Retinal pigment epithelial cell (primary cell): ENCODE data around the gene NLGN1.

Experiments
- DNase-seq: peaks from one replicate; pipeline ENCODE4 v3.0.0-alpha.2; 2010; ENCODE audit warnings: low read depth
- H3K4me3 ChIP-seq: 2 replicates; pipeline ENCODE4 v1.5.1; 2011; ENCODE audit warnings: mild to moderate bottlenecking, low read length, control low read depth, moderate library complexity
- CTCF ChIP-seq: conservative IDR thresholded peaks from 2 replicates; pipeline ENCODE4 v1.5.1; 2011; ENCODE audit warnings: low read depth, low read length, control low read depth, inconsistent platforms

Gene NLGN1

DNA sequence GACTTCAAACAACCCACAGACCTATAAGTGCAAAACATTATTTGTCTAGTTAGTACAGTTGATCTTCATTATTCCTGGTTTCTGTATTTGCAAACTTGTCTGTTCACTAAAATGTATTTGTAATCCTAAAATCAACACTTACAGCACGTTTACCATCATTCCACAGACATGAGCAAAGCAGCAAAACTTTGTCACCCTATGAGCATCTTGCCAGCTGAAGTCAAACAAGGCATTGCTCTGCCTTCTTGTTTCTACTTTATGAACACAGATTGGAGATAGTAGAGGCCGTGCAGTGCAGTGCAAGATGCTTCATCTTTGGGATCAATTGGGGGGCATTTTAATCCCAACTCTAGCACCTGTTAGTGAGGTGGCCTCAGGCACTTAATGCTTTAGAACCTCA lies 202.1 kb downstream of the NLGN1 start:
- DNase-seq: no peak
- no peak overlapping the region for H3K4me3 ChIP-seq
- no peak for TF ChIP-seq CTCF

DNA sequence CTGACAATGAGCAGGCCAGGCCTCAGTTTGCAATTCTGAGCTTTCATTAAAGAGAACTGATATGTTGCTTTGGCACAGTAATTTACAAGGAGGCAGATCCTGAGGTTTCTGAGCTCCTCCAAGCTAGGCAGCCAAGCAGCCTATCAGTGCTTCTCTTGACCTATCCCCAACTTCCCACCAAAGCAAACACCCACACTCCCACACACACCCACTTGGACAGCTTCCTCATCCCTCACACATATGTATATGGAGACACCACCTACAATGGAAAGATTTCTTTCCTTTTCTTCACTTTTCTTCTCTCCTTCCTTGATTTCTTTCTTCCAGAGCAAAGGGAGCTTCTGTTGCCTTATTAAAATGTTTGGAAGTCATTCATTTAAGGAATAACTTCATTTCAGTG lies 217.0 kb downstream of the NLGN1 start:
- no peak for DNase-seq
- no peak for TF ChIP-seq CTCF
- H3K4me3 ChIP-seq: no peak overlapping the region

- H3K4me3 ChIP-seq: no peak overlapping the region
- no peak for TF ChIP-seq CTCF
- no peak for DNase-seq
Measured at GRCh38 chr3:173615661-173616060, 218.1 kb downstream of the NLGN1 start.

DNA sequence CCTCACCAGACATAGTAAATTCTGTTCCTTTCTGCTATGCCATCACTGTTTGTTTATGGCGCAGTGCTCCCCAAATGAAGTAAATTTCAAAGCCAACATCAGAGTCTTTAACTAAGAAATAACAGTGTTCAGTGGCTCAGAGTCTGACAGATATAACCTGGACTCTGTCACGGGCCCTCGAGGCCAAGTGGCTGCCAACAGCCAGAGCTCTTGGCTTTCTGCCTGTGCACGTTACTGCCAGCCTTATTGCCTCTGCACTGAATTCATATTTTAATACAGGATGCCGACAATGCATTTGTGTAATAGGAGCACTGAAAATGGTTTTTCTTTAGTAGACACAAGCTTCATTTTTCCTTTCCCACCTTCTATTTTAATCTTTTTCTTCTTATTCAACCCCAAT lies 219.9 kb downstream of the NLGN1 start:
- H3K4me3 ChIP-seq: no peak overlapping the region
- no peak for DNase-seq
- no peak for TF ChIP-seq CTCF

DNA sequence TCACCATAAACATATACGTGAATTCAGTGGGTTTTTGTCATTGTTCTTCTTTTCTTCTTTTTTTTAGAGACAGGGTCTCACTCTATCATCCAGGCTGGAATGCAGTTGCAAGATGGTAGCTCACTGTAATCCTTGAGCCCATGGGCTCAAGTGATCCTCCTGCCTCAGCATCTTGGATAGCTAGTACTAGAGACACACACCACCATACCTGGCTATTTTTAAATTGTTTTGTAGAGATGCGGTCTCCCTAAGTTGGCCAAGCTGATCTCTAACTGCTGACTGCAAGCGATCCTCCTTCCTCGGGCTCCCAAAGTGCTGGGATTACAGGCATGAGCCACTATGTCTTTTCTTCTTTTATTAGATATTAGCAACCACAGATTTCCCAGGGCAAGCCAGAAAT lies 220.6 kb downstream of the NLGN1 start:
- H3K4me3 ChIP-seq: no peak overlapping the region
- no peak for DNase-seq
- TF ChIP-seq CTCF: no peak

DNA sequence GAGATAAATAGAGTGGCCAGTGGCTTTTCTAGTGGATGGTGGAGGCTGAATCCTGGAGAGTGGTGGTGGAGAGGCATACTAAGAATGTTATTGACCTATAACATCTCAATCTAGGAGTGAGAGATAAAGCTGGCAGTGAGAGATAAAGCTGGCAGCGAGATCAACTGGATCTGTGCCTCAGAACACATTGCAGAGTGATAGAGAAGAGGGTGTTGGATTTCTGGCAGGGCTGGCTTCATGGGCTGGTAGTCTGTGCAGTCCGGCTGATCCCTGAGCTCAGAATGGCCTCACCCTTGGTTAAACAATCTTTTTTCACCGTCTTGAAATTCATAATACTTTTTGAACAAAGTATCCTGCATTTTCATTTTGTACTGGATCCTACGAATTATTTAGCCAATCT lies 221.2 kb downstream of the NLGN1 start:
- no peak overlapping the region for H3K4me3 ChIP-seq
- TF ChIP-seq CTCF: no peak
- DNase-seq: no peak

GRCh38 chr3:173622166-173622565 lies 224.6 kb downstream of the NLGN1 start:
- no peak for DNase-seq
- no peak for TF ChIP-seq CTCF
- H3K4me3 ChIP-seq: no peak overlapping the region
